ENCODE data around the gene RCOR1.
A peak's percentile ranks its signal among the peaks of the same experiment; 100 is the strongest.
"Not testable (repeated sequence)": the region's sequence is repeated elsewhere in the genome, so short reads cannot be mapped to it uniquely, and the experiment has no call there.

The RCOR1 gene

GRCh38 chr14:102545461-102546265 lies 46.8 kb upstream of the RCOR1 start:
- WGBS, 2 donors (ENCODE audit: extremely low coverage in 2 of 2, insufficient read length in 2 of 2, insufficient replicate concordance in 1 of 2), result no CpG with 5 or more reads among the region's 29 CpGs
- no peak overlapping the region for H3K27ac ChIP-seq (replicated peaks; ENCODE audit: low read length)
- no peak for DNase-seq (ENCODE audit: low spot score)

DNA sequence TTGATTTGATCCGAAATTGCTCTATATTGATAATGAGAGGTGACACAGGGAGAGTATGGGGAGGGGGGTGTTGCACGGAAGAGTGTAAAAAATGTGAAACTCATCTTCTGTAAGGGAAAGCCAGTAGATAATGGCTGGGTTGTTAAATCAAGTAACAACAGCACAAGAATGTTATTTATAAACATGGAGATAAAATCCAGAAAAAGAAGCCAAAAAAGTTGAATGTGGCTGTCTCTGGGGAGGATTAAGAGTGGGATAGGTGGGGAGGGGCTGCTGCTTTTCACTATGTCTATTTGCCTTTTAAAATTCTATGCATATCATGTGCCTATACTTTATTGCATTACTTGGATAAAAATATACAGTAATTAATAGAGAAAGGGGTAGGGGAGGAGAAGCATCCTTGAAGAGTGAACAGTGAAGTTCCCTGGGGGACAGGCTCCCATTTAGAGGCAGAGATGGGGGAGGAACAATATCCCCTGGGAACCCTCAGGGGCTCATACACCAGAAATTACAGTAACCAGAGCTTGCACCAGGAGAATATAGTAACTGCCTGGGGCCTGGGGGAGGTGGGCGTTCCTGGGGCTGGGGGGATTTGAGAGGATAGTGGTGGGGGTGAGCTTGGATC lies 43.7 kb upstream of the RCOR1 start:
- H3K4me1 ChIP-seq (ENCODE audit: control insufficient read depth in 2 of 2, insufficient read depth in 1 of 2, low read depth in 1 of 2, low read length in 2 of 2), result peaks cover 6 to 11% of the 10 kb centered on the region in 2 donors
- H3K36me3 ChIP-seq (replicated peaks in 1 of 2; ENCODE audit: control insufficient read depth in 2 of 2, insufficient read depth in 2 of 2, low read length in 2 of 2), result no peaks in the 10 kb centered on the region
- H3K9me3 ChIP-seq (replicated peaks in 1 of 2; ENCODE audit: control insufficient read depth in 2 of 2, insufficient read depth in 1 of 2, low read depth in 1 of 2, low read length in 2 of 2), result no peaks in the 10 kb centered on the region
- H3K79me1 ChIP-seq (ENCODE audit: low read depth, low read length), result no peaks in the 10 kb centered on the region
- no peak overlapping the region for H2BK12ac ChIP-seq (ENCODE audit: low read length)
- no peak for DNase-seq (ENCODE audit: low spot score)
- H3K4me2 ChIP-seq (ENCODE audit: insufficient read depth, low read length, poor library complexity, severe bottlenecking), result no peak overlapping the region
- no peak overlapping the region for H3K18ac ChIP-seq (ENCODE audit: low read length)
- H2BK5ac ChIP-seq (ENCODE audit: low read length), result no peak overlapping the region
- no peak overlapping the region for H2BK120ac ChIP-seq (ENCODE audit: low read depth, low read length)
- no peak overlapping the region for H2AK5ac ChIP-seq (ENCODE audit: low read depth, low read length)
- no peak overlapping the region for H3K27ac ChIP-seq (replicated peaks; ENCODE audit: low read length)
- H3K23ac ChIP-seq (ENCODE audit: low read depth, low read length, poor library complexity), result no peak overlapping the region
- no peak overlapping the region for H4K91ac ChIP-seq (ENCODE audit: low read depth, low read length, poor library complexity)
- H3K4me3 ChIP-seq (ENCODE audit: low read length in 2 of 2), result no peak overlapping the region
- peaks cover 8 to 27% (median 23%) of the 10 kb centered on the region in 3 experiments for H3K27me3 ChIP-seq (ENCODE audit: control insufficient read depth in 3 of 3, insufficient read depth in 3 of 3, low read depth in 1 of 3, low read length in 3 of 3)
- no CpG with 5 or more reads among the region's 3 CpGs for WGBS, 2 donors (ENCODE audit: extremely low coverage in 2 of 2, insufficient read length in 2 of 2, insufficient replicate concordance in 1 of 2)
- no peak overlapping the region for H4K8ac ChIP-seq (ENCODE audit: low read depth, low read length)
- no peak overlapping the region for H2AFZ ChIP-seq (ENCODE audit: low read length)
- no peak overlapping the region for H3K14ac ChIP-seq (ENCODE audit: low read length)
- H3K4ac ChIP-seq (ENCODE audit: low read length), result no peak overlapping the region
- H3K9ac ChIP-seq (ENCODE audit: low read depth, low read length, poor library complexity), result no peak overlapping the region
- H2BK15ac ChIP-seq (ENCODE audit: low read length), result no peak overlapping the region

More at GRCh38 chr14:102545461-102546265, 46.8 kb upstream of the RCOR1 start:
- peaks cover 8 to 39% (median 23%) of the 10 kb centered on the region in 3 experiments for H3K27me3 ChIP-seq (ENCODE audit: control insufficient read depth in 3 of 3, insufficient read depth in 3 of 3, low read depth in 1 of 3, low read length in 3 of 3)
- H3K4me3 ChIP-seq (ENCODE audit: low read length in 2 of 2), result no peak overlapping the region
- H3K14ac ChIP-seq (ENCODE audit: low read length), result peak overlapping the region; percentile 31
- no peaks in the 10 kb centered on the region for H3K79me1 ChIP-seq (ENCODE audit: low read depth, low read length)
- no peak overlapping the region for H4K8ac ChIP-seq (ENCODE audit: low read depth, low read length)
- peak overlapping the region; percentile 88 for H2AK5ac ChIP-seq (ENCODE audit: low read depth, low read length)
- peak overlapping the region; percentile 93 for H3K18ac ChIP-seq (ENCODE audit: low read length)
- H3K4ac ChIP-seq (ENCODE audit: low read length), result no peak overlapping the region
- peak overlapping the region; percentile 11 for H4K91ac ChIP-seq (ENCODE audit: low read depth, low read length, poor library complexity)
- H3K4me1 ChIP-seq (ENCODE audit: control insufficient read depth in 2 of 2, insufficient read depth in 1 of 2, low read depth in 1 of 2, low read length in 2 of 2), result peaks cover 6 to 7% of the 10 kb centered on the region in 2 donors
- no peak overlapping the region for H3K4me2 ChIP-seq (ENCODE audit: insufficient read depth, low read length, poor library complexity, severe bottlenecking)
- H2BK12ac ChIP-seq (ENCODE audit: low read length), result peak overlapping the region; percentile 58
- peak overlapping the region; percentile 91 for H2AFZ ChIP-seq (ENCODE audit: low read length)
- peak overlapping the region; percentile 33 for H2BK5ac ChIP-seq (ENCODE audit: low read length)
- peak overlapping the region; percentile 89 for H2BK120ac ChIP-seq (ENCODE audit: low read depth, low read length)
- peak overlapping the region; percentile 97 for H2BK15ac ChIP-seq (ENCODE audit: low read length)
- H3K23ac ChIP-seq (ENCODE audit: low read depth, low read length, poor library complexity), result peak overlapping the region; percentile 57
- no peaks in the 10 kb centered on the region for H3K9me3 ChIP-seq (replicated peaks in 1 of 2; ENCODE audit: control insufficient read depth in 2 of 2, insufficient read depth in 1 of 2, low read depth in 1 of 2, low read length in 2 of 2)
- peak overlapping the region; percentile 63 for H3K9ac ChIP-seq (ENCODE audit: low read depth, low read length, poor library complexity)
- no peaks in the 10 kb centered on the region for H3K36me3 ChIP-seq (replicated peaks in 1 of 2; ENCODE audit: control insufficient read depth in 2 of 2, insufficient read depth in 2 of 2, low read length in 2 of 2)

- H3K27ac ChIP-seq (replicated peaks; ENCODE audit: low read length); H3K4me2 ChIP-seq (ENCODE audit: insufficient read depth, low read length, poor library complexity, severe bottlenecking); H3K9me3 ChIP-seq (replicated peaks in 1 of 2; ENCODE audit: control insufficient read depth in 2 of 2, insufficient read depth in 1 of 2, low read depth in 1 of 2, low read length in 2 of 2); H3K4me3 ChIP-seq (ENCODE audit: low read length in 2 of 2); H3K4ac ChIP-seq (ENCODE audit: low read length); H2AFZ ChIP-seq (ENCODE audit: low read length); H3K23ac ChIP-seq (ENCODE audit: low read depth, low read length, poor library complexity); H2BK120ac ChIP-seq (ENCODE audit: low read depth, low read length); H2BK12ac ChIP-seq (ENCODE audit: low read length); H2BK15ac ChIP-seq (ENCODE audit: low read length); H3K4me1 ChIP-seq (ENCODE audit: control insufficient read depth in 2 of 2, insufficient read depth in 1 of 2, low read depth in 1 of 2, low read length in 2 of 2); DNase-seq (ENCODE audit: low spot score); H4K8ac ChIP-seq (ENCODE audit: low read depth, low read length); H2BK5ac ChIP-seq (ENCODE audit: low read length); H3K14ac ChIP-seq (ENCODE audit: low read length); H3K27me3 ChIP-seq (ENCODE audit: control insufficient read depth in 3 of 3, insufficient read depth in 3 of 3, low read depth in 1 of 3, low read length in 3 of 3); H3K18ac ChIP-seq (ENCODE audit: low read length); H4K91ac ChIP-seq (ENCODE audit: low read depth, low read length, poor library complexity); H3K79me1 ChIP-seq (ENCODE audit: low read depth, low read length); H2AK5ac ChIP-seq (ENCODE audit: low read depth, low read length); H3K36me3 ChIP-seq (replicated peaks in 1 of 2; ENCODE audit: control insufficient read depth in 2 of 2, insufficient read depth in 2 of 2, low read length in 2 of 2); H3K9ac ChIP-seq (ENCODE audit: low read depth, low read length, poor library complexity): not testable (repeated sequence)
- WGBS, 2 donors (ENCODE audit: extremely low coverage in 2 of 2, insufficient read length in 2 of 2, insufficient replicate concordance in 1 of 2), result no CpG with 5 or more reads among the region's 3 CpGs
These were observed 41.5 kb upstream of the RCOR1 start for GRCh38 chr14:102550927-102551401.

All from neuronal stem cell (in vitro differentiated cells).